Tongue (tissue), 2 donors: ENCODE data around the gene AGL. TPM values are rescaled to one million over a fixed set of nuclear protein-coding genes. Genes with fewer than 3 reads are reported as not detected.
"Not testable (repeated sequence)": the region's sequence is repeated elsewhere in the genome, so short reads cannot be mapped to it uniquely, and the experiment has no call there.

Source experiments
- DNase-seq: peaks from one replicate; pipeline ENCODE4 v3.0.0-alpha.2; 2015
- total RNA-seq: library from RNA; depleted of rRNA; stranded (reverse); fragments of >200 nt; gene quantifications from one replicate; pipeline ENCODE4 v1.2.3, GENCODE V29; 2014

The AGL gene
- total RNA-seq, 1 donor from 2014 or later: 381 TPM

GRCh38 chr1:99851850-99852454 is 1.8 kb downstream of the AGL start:
- no peak for DNase-seq

- no peak for DNase-seq
Observed at GRCh38 chr1:99852648-99853047, 2.5 kb downstream of the AGL start.

GRCh38 chr1:99855914-99856450 is 5.8 kb downstream of the AGL start:
- DNase-seq: no peak

GRCh38 chr1:99857041-99857440 is 6.9 kb downstream of the AGL start:
- DNase-seq: not testable (repeated sequence)

GRCh38 chr1:99858286-99858685 is 8.1 kb downstream of the AGL start:
- peak; percentile 37 for DNase-seq

- DNase-seq: no peak
Observed at GRCh38 chr1:99858881-99859280, 8.7 kb downstream of the AGL start.

GRCh38 chr1:99860703-99861102 is 10.5 kb downstream of the AGL start:
- no peak for DNase-seq

GRCh38 chr1:99867682-99868081 is 17.5 kb downstream of the AGL start:
- DNase-seq: no peak

GRCh38 chr1:99869304-99869703 is 19.1 kb downstream of the AGL start:
- no peak for DNase-seq

- DNase-seq: no peak
Observed at GRCh38 chr1:99869723-99870122, 19.6 kb downstream of the AGL start.

- DNase-seq: no peak
Observed at GRCh38 chr1:99872063-99872462, 21.9 kb downstream of the AGL start.

- no peak for DNase-seq
Observed at GRCh38 chr1:99877568-99877967, 27.4 kb downstream of the AGL start.

GRCh38 chr1:99886179-99886578 is 36.0 kb downstream of the AGL start:
- no peak for DNase-seq

- DNase-seq: no peak
Observed at GRCh38 chr1:99886841-99887240, 36.7 kb downstream of the AGL start.

- no peak for DNase-seq
Observed at GRCh38 chr1:99887890-99888289, 37.7 kb downstream of the AGL start.

- no peak for DNase-seq
Observed at GRCh38 chr1:99891997-99892396, 41.8 kb downstream of the AGL start.

GRCh38 chr1:99903278-99903677 is 53.1 kb downstream of the AGL start:
- DNase-seq: not testable (repeated sequence)

GRCh38 chr1:99906535-99906934 is 56.4 kb downstream of the AGL start:
- DNase-seq: no peak

GRCh38 chr1:99917214-99917613 is 67.1 kb downstream of the AGL start:
- DNase-seq: no peak

- DNase-seq: no peak
Observed at GRCh38 chr1:99919220-99919619, 69.1 kb downstream of the AGL start.

GRCh38 chr1:99934801-99935200 is 84.6 kb downstream of the AGL start:
- DNase-seq: no peak

- DNase-seq: no peak
Observed at GRCh38 chr1:99935534-99935933, 85.4 kb downstream of the AGL start.

GRCh38 chr1:99936071-99936470 is 85.9 kb downstream of the AGL start:
- DNase-seq: no peak

GRCh38 chr1:99942723-99943122 is 92.6 kb downstream of the AGL start:
- DNase-seq: no peak
